ENCODE measurements around the gene PHF10.
"Not testable (repeated sequence)": the region's sequence is repeated elsewhere in the genome, so short reads cannot be mapped to it uniquely, and the experiment has no call there.

PHF10 gene

GRCh38 chr6:169722362-169723199 lies 1.7 kb downstream of the PHF10 start:
- DNase-seq = peak; percentile 72

- no peak for DNase-seq
Observed at GRCh38 chr6:169720207-169720855, 4.0 kb downstream of the PHF10 start.

- DNase-seq = no peak
Observed at GRCh38 chr6:169719117-169719516, 5.2 kb downstream of the PHF10 start.

GRCh38 chr6:169714595-169714994 lies 9.7 kb downstream of the PHF10 start:
- DNase-seq = no peak

- no peak for DNase-seq
Observed at GRCh38 chr6:169714178-169714577, 10.1 kb downstream of the PHF10 start.

GRCh38 chr6:169710009-169710408 lies 14.3 kb downstream of the PHF10 start:
- DNase-seq = no peak

GRCh38 chr6:169709293-169709692 lies 15.0 kb downstream of the PHF10 start:
- DNase-seq = no peak

GRCh38 chr6:169707772-169708171 lies 16.5 kb downstream of the PHF10 start:
- DNase-seq = no peak

- no peak for DNase-seq
Observed at GRCh38 chr6:169702840-169703246, 21.5 kb downstream of the PHF10 start.

GRCh38 chr6:169701954-169702839 lies 22.1 kb downstream of the PHF10 start, which contains the start of the genes C6orf120 and WDR27:
C6orf120 (plus strand) TSS chr6:169702126; CDS start chr6:169702460, 334 bp downstream.
WDR27 (minus strand) TSS chr6:169702029; CDS start chr6:169689005, 13,024 bp downstream.
- peak; percentile 88 for DNase-seq

GRCh38 chr6:169701311-169701953 lies 22.9 kb downstream of the PHF10 start:
- DNase-seq = no peak

GRCh38 chr6:169700296-169700695 lies 24.0 kb downstream of the PHF10 start:
- DNase-seq = peak; percentile 20

- not testable (repeated sequence) for DNase-seq
Observed at GRCh38 chr6:169697115-169697514, 27.2 kb downstream of the PHF10 start.

GRCh38 chr6:169695131-169695530 lies 29.2 kb downstream of the PHF10 start:
- no peak for DNase-seq

- no peak for DNase-seq
Observed at GRCh38 chr6:169692516-169692915, 31.8 kb downstream of the PHF10 start.

GRCh38 chr6:169691260-169691659 lies 33.0 kb downstream of the PHF10 start:
- DNase-seq = no peak

GRCh38 chr6:169689287-169689686 lies 35.0 kb downstream of the PHF10 start:
- no peak for DNase-seq

GRCh38 chr6:169685860-169686259 lies 38.4 kb downstream of the PHF10 start:
- no peak for DNase-seq

GRCh38 chr6:169684056-169684455 lies 40.2 kb downstream of the PHF10 start:
- no peak for DNase-seq

- no peak for DNase-seq
Observed at GRCh38 chr6:169678342-169678741, 46.0 kb downstream of the PHF10 start.

- no peak for DNase-seq
Observed at GRCh38 chr6:169677096-169677495, 47.2 kb downstream of the PHF10 start.

- DNase-seq = no peak
Observed at GRCh38 chr6:169675011-169675410, 49.3 kb downstream of the PHF10 start.

GRCh38 chr6:169671563-169671962 lies 52.7 kb downstream of the PHF10 start:
- no peak for DNase-seq
